HG03139 (cell line): Measurements from ENCODE around the gene PLEKHM2.

Source experiments
- ATAC-seq: cut with Tn5 transposase; IDR thresholded peaks from one replicate; pipeline ENCODE4 v1.9.1; 2021; ENCODE audit not compliant: unreplicated experiment

PLEKHM2 gene

DNA sequence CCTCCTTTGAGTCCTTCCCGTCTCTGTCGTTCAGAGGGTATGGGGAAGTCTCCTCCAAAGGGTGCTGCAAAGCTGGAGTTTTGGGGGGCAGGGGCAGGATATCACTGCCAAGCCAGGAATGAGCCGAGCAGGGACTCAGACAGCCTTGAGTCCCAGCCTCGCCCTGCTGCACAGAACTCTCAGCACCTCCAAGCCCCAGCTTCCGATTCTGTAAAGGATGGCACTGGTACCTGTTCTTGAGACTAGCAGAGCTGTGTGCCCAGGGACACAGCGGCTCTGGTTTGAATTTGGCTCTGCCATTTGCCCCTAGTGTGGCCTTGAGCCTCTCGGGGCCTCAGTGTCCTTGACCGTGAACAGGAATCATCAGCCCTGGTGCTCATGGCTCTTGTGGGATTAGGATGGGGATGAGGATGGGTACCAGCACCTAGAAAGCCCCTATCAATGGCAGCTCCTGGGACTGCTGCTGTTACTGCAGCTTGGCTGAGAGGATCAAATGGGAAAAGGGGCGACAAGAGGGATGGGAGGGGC is 73.0 kb downstream of the PLEKHM2 start:
- no peak for ATAC-seq

DNA sequence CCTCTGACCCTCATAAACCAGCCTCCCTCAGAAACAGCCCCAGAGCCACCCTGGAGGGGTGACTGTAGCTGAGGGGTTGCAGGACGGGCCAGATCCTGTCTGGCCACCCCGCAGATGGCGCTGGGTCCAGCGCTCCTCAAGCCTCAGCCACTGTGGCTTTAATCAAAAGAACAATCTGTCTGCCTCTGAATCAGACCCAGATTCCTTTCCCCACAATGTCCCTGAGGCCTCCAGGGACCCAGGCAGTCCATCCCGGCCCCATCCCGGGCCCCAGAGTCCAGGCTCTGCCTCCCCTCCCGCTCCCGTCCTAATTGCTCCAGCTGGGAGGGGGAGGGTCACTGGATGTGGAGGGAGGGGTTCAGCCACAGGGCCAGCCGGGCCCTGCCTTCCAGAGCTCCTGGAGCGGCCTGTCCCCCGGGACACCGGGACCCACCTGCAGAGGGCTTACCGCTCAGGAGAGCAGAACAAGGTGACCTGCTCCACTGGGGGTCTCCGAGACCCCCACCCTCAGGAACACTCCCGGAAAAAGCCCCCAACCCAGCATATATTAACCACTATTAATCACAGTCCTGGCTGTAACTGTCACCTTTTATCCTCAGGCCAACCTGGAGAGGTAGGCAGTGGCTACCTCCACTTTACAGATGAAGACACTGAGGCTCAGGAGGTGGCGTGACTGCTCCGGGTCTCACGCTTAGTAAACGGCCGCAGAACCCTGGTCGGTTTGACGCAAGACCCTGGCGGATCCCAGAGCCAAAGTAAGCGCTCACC is 73.6 kb downstream of the PLEKHM2 start:
- no peak for ATAC-seq

DNA sequence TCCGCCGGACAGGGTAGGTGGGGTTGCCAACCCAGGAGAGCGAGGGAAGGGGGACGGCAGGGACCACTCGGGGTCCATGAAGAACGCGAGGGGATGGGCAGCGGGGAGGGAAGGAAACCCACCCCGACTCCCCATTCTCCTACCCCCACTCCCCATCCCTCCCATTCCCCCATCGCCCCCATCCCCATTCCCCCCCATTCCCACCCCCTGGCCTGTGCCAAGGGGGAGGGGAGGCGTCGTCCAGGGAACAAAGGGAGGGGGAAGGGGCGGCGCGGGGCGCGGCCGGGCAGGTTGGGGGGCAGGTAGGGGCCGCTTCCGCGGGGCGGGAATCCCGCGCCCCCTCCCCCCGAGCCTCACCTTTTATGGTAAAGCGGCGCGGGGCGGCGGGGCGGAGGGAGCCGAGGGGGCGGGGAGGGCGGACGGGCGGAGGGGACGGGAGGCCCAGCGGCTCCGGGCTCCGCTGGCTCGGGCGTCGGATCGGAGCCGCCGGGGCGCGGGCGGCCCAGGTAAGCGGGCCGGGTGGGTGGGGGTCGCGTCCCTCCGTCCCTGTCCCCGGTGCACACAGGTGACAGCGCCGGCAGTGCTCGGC is 74.3 kb downstream of the PLEKHM2 start, which contains the start of gene FBLIM1:
FBLIM1 (plus strand) TSS at position 453 of the 589 bp plus-strand sequence. CDS start 6,189 bp downstream, outside the sequence.
- no peak for ATAC-seq

DNA sequence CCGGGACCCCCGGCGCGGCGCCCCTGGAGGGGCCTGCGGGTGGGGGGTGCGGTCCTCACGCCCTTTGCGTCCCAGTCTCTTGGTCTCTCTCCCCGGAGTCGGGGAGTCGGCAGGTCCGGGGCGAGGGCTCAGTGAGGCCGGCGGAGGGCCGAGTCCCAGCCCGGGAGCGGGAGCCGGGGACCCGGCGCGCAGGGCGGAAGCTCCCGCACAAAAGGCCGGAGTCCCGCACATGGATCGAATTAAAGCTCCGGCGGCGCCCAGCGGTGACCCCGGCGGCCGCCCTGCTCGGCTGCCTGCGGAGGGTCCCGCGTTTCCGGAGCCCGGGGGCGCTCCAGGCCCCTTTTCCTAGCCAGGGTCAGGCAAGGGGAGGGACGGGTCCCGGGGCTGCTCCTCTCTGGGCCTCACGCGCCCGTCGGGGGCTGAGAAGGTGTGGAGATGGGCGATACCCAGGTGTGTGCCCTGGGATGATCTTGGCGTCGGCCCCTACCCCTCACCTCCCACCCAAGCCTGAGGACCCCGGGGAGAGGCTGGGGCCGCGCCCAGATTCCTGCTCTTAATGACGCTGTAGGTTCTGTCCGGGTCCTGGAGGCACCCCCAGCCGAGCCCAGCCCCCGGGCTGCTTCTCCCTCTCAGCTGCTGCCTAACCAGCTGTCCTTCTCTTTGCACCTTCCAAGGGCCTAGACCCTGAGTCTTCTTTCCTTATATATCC is 75.0 kb downstream of the PLEKHM2 start:
- no peak for ATAC-seq

DNA sequence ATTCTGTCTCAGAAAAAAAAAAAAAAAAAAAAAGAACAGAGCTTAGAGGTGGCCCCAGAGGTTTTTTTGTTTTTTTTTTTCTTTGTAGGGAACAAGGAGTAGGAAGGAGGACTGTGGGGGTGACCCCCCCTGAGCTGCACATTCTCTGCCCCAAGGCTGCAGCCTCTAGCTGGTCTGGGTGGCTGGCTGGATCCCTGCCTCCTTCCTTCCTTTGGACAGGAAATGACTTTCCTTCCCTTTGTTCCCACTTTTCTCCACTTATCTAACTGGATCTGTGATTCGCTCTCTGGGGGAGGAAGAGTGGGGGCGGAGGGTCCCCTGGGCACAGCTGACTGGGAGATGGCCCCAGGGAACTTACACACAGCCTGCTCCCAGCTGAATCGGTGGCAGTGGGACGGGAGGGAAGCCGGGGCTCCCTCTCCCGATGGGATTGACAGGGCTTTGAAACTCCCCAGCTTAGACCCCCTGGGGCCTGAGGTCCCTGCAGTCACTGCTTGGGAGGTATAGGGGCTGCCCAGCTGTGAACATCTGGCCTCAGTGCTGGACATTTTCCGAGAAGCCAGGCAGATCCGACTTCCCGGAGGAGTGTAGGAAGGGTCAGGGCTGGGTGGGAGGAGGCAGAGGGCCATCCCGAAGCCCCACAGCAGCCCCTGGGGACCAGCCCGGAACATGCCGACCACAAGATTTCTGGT is 76.5 kb downstream of the PLEKHM2 start:
- no peak for ATAC-seq

DNA sequence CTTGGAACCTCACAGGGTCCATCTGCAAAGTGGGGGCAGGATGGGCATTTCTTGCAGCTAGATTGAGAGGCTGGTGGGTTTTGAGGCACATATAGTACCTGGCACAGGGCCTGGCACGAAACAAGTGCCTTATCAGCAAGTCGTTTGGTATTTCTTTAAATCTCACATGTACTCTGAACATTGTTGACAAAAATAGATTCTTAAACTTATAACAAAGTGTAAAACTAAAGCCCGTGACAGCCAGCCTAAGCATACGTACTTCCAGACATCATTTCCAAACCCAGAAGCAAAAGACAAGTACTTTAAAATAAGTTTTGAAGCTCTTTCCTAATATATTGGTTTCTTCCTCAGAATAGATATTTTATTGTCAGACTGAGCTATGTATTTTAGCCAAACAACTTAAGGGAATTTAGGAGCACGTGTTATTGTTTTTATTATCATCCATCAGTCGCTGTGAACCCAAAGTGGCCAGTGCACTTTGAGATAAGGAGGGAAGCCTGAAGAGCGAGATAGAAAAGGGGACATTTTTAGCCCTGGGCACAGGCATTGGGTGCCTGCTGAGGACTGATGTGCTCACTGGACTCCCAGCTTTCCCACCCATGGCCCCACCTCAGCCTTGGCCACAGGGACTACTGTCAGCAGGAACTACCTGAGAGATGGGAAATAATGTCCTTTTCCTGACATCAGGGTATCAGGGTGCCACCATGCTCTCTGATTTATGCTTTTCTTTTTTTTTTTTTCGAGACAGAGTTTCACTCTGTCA is 77.4 kb downstream of the PLEKHM2 start:
- no peak for ATAC-seq

DNA sequence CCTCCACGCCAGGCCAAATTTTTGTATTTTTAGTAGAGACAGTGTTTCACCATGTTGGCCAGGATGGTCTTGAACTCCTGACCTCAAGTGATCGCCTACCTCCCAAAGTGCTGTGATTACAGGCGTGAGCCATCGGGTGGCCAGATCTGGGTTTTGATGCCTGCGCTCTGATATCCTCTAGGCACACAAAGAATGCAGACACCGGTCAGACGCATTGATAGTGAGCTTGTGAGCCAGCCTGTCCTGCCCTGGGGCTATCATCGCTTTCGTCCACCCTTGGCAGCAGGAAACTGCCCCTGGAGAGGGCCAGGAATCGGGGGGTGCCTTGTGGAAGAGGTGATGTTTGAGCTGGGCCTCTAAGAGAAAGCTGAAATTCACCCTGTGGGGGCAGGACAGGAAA is 78.4 kb downstream of the PLEKHM2 start:
- no peak for ATAC-seq

DNA sequence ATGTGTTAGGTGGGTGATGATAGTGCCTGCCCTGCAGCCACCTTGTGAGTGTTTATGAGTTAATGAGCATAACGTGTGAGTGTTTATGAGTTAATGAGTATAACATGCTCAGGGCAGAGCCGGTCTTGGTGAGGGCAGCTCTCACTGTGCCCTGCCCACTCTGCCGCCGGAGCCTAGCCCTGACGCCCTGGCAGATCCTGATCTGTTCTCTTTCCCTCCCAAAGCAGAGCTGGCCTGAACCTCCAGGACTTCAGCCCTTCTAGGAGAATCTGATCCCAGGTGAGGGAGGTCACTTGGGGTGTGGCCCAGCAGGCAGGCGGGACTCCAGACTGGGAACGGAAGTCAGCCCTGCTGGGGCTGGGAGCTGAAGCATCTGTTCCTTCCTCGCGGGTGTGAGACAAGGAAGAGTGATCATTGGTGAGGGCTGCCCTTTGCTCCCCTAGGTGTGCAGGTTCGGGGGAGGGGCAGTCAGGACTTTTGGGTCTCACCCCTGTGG is 80.2 kb downstream of the PLEKHM2 start:
- ATAC-seq = no peak

DNA sequence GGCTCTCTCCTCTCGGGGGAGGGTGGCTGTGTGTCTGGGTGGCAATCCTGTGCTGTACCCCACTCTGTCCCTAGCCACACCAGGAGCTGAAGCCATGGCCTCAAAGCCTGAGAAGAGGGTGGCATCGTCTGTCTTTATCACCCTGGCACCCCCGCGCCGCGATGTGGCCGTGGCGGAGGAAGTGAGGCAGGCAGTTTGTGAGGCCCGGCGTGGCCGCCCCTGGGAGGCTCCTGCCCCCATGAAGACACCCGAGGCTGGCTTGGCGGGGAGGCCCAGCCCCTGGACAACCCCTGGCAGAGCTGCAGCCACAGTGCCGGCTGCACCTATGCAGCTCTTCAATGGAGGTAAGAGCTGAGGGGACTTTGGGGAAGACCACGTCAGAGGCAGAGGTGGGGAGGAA is 80.8 kb downstream of the PLEKHM2 start:
- no peak for ATAC-seq

DNA sequence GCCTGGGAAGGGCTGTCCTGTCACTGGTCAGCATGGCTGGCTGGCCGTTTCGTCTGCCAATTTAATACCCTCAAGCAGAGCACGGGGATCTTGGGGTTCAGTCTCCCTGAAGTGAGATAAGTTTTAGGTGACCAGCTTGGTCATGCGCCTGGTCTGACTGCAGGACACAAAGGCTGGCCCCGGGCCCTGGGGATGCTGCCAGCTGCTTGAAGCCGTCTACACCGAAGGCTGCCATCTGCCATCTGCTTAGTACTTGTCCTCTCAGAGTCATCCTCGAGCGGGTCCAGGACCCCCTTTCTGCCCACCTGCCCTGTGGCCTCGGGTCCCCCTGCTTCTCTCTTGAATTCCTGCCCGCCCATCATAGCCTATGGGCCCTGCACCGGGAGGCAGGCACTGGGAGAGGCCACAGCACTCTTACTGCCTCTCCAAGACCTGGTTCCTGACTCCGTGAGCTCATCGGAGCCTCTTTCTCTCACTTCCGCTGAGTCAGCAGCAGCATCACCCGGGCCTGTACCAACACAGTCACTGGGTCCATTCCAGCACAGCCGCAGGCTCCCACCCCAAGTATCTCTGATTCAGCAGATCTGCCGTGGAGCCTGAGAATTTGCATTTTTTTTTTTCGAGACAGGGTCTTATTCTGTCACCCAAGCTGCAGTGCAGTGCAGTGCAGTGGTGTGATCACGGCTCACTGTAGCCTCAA is 81.5 kb downstream of the PLEKHM2 start:
- no peak for ATAC-seq

DNA sequence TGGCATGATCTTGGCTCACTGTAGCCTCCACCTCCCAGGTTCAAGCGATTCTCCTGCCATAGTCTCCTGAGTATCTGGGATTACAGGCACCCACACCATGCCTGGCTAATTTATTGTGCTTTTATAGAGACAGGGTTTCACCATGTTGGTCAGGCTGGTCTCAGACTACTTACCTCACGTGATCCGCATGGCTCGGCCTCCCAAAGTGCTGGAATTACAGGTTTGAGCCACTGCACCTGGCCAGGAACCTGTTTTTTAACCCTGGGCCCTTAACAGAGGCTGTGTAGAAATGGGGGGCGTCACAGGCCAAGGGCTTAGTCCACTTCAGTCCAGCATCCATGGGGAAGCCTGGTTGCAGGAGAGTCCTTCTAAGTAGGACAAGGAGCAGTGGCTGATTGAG is 83.8 kb downstream of the PLEKHM2 start:
- no peak for ATAC-seq

DNA sequence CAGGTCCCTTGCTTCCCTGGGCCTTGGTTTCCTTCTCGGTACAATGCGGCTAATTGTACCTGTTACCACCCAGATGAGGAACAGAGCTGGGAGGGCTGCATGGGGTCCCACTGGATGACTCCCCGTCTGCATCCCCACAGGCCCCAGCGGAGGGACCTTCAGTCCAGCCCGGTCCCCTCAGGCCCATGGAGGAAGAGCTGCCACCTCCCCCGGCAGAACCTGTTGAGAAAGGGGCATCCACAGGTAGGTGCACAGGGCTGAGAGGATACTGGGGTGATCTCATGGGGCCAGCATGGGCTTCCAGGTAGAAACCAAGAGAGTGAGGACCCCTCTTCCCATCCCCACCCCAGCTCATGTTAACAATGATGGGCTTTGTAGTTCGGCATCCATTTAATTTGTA is 84.3 kb downstream of the PLEKHM2 start:
- ATAC-seq = no peak

DNA sequence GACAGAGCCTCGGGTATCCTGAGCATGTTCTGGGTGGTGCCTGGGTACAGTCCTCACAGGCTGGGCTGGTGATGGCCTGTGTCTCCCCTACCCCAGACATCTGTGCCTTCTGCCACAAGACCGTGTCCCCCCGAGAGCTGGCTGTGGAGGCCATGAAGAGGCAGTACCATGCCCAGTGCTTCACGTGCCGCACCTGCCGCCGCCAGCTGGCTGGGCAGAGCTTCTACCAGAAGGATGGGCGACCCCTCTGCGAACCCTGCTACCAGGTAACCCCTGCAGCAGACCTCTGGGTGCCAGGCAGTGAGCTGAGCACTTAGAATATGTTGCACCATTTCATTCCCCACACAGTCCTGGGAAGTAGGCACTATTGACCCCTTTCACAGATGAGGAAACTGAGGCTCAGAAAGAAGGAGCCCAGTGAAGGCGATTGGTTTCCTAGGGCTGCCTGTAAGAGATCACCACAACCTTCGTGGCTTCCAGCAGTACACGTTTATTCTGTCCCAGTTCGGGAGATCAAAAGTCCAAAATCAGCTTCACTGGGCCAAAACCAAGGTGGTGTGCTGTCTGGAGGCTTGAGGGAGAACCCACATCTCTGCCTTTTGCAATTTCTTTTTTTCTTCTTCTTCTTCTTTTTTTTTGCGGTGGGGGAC is 86.3 kb downstream of the PLEKHM2 start:
- no peak for ATAC-seq

DNA sequence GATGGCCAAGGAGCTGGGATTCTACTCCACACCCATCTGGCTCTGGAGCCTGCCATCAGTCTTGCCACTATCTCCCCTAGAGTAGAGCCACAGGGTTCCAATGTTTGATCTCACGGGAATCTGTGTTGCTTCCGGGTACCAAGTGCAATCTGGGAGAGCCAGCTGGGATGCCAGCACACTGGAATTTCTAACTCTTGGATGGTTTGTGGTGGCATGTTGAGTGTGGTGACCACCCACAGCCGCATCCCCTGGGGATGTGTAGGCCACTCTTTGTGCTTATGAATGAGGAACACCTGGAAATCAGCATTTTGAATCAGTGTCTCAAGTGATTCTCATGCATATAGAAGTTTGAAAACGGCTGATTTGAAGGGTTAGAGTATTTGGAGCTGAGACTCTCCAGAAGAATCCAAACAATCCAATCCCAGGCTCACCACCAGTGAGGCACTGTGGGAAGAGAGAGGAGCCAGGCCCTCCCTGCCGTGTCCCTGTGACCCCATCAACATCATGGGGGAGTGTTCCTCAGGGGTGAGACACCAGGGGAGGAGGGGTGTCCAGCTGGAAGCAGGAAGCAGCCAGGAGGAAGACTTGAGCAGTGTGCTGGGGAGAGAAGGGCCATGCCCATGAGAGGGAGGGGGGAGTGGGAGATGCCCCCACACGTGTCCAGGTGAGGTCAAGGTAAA is 87.9 kb downstream of the PLEKHM2 start:
- no peak for ATAC-seq

DNA sequence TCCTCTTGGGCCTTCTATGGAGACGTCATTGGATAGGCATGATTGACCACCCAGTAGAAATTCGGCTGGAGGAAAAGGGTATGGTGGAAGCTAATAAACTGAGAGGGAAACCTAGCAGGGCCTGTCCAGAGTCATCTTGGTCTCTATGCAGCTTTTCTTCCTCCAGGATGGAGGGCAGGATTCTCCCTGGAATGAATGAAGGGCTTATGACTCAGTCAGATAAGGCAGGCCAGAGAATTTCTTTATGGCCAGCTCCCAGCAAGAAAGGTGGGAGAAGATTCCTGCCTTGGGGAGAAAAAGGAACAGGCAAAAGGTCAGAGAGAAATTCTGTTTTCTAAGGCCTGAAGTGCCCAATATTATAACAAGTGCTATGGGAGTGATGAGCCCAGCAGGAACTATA is 91.6 kb downstream of the PLEKHM2 start:
- no peak for ATAC-seq

DNA sequence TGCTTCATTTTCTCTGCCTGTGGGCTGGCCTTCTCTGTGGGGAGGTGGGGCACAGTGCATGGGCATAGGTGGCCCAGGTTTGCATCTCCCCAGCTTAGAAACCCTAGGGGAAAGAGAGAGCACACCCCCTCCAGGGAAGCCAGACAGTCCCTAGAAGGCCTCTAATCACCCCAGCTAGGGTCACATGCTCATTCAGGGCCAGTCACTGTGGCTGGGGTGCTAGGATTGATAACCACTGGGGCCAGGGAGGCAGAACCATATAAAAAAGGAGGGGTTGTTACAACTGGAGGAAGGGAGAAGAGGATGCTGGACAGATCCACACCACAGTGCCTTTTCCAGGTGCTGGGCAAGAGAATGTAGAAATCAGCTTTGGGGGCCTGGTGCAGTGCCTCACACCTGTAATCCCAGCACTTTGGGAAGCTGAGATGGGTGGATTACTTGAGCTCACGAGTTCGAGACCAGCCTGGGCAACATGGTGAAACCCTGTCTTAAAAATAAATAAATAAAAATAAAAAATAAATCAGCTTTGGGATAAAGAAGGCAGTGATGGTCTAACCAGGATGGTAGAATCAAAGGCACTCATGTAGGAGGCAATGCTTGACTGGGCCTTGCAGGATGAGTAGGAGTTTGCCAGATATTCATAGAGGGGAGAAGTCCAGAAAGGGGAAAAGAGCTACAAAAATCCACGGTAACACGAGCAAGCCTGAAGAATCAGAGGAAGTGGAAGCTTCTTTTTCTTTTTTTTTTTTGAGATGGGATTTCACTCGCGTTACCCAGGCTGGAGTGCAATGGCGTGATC is 94.0 kb downstream of the PLEKHM2 start:
- ATAC-seq = no peak
